HG02970 (cell line): ENCODE results near the gene SLC18A3.

Source experiments
- ATAC-seq: cut with Tn5 transposase; IDR thresholded peaks from one replicate; pipeline ENCODE4 v1.9.1; 2021; ENCODE audit warnings: mild to moderate bottlenecking, moderate library complexity, moderate number of reproducible peaks; ENCODE audit not compliant: unreplicated experiment, low FRiP score

The SLC18A3 gene

DNA sequence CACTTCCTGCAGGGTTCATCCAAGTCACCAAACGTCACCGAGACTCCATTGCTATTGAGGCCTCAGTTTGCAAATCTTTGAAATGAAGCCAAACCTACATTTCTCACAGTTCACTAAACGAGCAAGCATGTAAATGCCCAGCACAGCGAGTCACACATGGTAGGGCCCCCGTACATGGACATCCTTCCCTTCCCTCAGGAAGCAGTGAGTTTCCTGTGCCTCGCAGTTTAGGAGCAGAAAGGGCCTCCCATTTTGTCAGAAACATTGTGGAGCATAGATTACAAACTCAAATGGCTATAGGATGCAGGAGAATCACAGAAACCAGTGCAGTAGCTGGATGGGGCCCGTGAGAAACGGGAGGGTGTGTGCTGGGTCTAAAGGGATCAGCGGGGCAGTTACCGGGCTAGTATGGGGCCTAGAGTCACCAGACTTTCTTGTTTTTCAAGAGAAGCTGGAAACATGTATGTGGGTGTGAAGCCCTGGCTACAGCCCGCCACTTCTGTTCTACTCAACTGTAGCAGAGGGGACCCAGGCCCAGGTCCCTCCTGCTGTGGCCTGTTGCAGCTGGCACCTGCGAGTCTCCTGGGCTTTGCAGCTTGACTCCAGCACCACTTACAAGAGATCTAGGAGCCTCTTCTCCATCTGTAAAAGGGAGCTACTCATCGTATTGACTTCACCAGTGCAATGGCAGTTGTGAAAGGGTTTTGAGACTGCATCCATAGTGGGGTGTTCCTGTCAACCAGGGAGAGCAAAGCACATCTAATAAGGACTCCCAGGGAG is 14.2 kb upstream of the SLC18A3 start:
- ATAC-seq: no peak

DNA sequence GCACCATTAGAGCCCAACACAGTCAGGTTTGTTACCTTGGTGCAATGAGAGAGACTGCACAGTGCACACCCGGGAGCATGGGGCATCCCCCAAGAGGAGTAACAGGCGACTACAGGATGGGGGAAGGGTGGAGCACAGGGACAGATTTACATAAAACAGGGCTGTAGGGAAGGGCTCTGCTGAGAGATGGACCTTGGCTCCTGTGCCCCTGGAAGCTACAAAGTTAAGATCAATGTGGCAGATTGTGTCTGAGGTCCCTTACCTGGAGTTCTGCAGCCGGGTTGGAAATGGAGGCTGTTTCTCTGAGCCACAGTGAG is 13.7 kb upstream of the SLC18A3 start:
- ATAC-seq: no peak

DNA sequence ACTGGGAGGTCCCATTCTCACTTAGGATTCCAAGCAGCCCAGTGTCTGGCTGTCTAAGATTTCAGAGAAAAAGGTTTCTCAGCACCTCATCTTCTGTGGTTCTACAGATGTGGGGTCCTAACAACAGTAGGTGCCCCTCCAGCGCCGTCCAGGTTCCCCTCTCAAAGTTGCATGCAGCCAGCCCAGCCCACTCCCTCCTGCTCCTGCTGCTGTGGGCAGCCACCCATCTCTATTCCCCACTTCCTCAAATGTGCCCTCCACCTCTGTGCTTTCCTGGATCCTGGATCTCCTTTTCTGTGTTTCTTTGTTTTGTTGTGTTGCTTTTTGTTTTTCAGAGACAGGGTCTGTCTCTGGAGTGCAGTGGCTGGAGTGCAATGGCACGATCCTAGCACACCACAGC is 13.3 kb upstream of the SLC18A3 start:
- ATAC-seq: no peak

- ATAC-seq: no peak
Observed at GRCh38 chr10:49597426-49598163, 12.5 kb upstream of the SLC18A3 start.

- no peak for ATAC-seq
Observed at GRCh38 chr10:49598164-49598856, 11.8 kb upstream of the SLC18A3 start.

DNA sequence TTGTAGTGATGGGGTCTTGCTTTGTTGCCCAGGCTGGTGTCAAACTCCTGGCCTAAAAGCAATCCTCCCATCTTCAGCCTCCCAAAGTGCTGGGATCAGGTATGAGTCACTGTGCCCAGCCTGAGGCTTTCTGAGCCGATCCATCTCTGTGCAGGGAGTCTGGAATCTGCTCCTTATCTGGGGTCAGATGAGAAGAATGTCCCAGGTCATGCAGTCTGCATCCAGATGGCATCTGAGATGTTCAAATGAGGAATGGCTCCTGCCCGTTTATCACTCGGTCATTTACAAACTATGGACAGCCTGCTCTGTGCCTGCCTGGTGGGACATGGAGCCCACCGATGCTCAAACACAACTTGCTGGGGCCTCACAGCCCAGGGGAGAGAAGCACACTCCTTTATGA is 11.1 kb upstream of the SLC18A3 start:
- no peak for ATAC-seq

DNA sequence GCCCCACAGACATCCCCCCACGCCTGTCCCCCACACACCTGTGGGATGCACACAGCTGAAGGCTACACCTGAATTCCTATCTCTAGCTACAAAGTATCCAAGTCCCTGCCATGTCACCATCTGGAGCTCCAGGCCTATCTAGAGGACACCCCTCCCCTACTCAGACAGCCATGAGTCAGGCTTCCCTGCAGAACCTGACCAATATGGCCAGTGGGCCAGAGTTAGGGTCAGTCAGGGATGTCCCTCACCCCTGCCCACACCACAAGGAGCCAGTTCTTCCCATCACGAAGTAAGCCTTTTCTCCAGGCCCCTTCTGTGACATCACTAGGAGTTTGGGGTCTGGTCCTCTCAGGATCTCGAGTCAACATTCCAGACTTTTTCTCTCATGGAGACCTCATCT is 10.6 kb upstream of the SLC18A3 start:
- ATAC-seq: no peak

- no peak for ATAC-seq
Observed at GRCh38 chr10:49600046-49600445, 10.1 kb upstream of the SLC18A3 start.

DNA sequence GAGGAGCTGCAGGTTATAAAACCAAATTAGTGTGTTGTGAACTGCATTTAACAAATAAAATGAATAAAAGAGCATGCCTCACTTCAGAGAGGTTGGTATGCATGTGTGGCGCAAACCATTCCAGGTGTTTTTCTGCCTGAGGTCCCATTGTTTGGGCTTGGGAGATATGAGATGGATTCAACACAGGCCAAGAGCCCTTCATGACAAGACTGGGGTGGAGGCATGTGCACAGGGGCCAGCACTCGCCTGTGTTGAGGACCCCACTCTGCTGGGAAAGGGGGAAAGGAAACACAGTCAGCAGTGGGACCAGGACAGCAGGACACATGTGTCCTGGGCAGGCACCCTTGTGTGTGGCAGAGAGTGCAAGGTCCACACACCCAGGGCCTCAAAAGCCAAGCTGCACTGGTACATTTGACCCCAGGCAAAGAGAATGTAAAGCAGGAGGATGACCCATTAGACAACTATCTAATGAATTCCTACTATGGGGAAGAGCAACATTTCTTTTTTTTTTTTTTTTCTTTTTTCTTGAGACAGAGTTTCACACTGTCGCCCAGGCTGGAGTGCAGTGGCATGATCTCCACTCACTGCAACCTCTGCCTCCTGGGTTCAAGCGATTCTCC is 9.2 kb upstream of the SLC18A3 start:
- no peak for ATAC-seq

GRCh38 chr10:49601857-49602256 is 8.3 kb upstream of the SLC18A3 start:
- no peak for ATAC-seq

- no peak for ATAC-seq
Observed at GRCh38 chr10:49602380-49603023, 7.6 kb upstream of the SLC18A3 start.

- no peak for ATAC-seq
Observed at GRCh38 chr10:49605216-49605938, 4.7 kb upstream of the SLC18A3 start.

DNA sequence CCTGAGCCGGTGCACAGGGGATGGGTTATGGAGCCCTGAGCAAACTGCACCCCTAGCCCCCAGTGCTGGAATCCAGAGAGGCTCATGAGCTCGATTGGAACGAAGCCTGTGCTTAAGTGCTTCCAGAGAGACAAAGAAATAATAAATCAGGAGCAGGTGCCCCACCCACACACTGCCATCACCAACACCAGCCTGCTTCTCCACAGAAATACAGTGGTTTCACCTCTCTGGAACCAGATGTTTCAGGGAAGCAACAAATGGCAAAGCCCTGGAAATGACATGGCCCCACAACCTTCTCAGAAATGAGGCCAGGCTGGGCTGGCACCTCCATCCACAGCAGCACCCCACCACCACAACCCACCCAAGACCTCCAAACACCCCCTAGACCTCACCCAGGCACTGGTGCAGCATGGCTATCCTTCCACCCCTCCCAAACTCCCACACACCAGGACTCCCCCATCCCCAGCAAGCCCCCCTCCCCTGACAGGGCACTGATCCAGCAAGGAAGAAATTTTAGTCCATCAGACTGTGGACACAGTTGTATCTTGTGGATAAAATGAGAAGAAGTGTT is 4.1 kb upstream of the SLC18A3 start:
- no peak for ATAC-seq

DNA sequence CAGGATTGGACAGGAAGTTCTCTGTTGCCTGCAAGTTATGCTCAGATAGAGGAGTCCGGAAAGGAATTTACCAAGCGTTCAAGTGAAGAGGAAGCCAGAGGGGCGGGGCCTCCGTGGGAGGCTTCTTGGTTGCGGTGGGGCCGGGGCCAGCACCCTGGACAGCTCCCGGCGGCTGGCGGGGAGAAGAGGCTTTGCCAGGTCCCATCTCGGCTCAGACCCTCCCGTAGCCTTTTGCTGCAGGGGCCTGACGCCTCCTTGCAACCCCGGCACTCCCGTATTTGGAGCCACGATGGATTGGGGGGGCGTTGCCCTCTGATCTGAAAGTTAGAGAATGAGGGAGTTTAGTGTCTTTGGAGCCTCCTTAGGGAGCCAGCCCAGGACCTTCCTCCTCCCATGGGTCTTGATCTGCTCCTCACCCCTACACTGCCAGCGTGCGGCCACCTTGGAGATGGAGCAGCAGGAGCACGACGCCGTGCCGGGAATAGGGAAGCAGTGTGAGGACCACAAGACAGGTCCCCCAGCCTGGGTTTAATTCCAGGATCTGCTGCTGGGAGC is 3.1 kb upstream of the SLC18A3 start:
- ATAC-seq: no peak

GRCh38 chr10:49608166-49609005 is 1.7 kb upstream of the SLC18A3 start:
- no peak for ATAC-seq

DNA sequence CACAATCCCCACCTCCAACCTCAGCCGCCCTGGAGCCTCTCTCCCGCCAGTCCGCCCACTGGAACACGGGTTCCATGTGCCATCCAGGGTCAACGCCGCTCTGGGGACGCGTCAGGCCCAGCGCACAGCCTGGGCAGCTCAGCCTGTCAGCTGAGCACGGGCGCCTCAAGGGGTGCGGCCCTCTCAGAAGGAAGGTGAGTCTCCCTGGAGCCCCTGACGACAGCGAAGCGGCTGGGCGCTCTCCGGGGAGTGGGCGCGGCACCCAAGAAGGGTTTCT is 1.2 kb upstream of the SLC18A3 start:
- ATAC-seq: no peak

GRCh38 chr10:49609283-49610113 is 612 bp upstream of the SLC18A3 start:
- no peak for ATAC-seq
